NCI-H1105 (cell line): ENCODE data around the gene MSL3.

Experiments
- DNase-seq: peaks from one replicate; lab custom pipeline; 2025; lab: John Stamatoyannopoulos, UW

MSL3 gene, protein sequence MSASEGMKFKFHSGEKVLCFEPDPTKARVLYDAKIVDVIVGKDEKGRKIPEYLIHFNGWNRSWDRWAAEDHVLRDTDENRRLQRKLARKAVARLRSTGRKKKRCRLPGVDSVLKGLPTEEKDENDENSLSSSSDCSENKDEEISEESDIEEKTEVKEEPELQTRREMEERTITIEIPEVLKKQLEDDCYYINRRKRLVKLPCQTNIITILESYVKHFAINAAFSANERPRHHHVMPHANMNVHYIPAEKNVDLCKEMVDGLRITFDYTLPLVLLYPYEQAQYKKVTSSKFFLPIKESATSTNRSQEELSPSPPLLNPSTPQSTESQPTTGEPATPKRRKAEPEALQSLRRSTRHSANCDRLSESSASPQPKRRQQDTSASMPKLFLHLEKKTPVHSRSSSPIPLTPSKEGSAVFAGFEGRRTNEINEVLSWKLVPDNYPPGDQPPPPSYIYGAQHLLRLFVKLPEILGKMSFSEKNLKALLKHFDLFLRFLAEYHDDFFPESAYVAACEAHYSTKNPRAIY

DNA sequence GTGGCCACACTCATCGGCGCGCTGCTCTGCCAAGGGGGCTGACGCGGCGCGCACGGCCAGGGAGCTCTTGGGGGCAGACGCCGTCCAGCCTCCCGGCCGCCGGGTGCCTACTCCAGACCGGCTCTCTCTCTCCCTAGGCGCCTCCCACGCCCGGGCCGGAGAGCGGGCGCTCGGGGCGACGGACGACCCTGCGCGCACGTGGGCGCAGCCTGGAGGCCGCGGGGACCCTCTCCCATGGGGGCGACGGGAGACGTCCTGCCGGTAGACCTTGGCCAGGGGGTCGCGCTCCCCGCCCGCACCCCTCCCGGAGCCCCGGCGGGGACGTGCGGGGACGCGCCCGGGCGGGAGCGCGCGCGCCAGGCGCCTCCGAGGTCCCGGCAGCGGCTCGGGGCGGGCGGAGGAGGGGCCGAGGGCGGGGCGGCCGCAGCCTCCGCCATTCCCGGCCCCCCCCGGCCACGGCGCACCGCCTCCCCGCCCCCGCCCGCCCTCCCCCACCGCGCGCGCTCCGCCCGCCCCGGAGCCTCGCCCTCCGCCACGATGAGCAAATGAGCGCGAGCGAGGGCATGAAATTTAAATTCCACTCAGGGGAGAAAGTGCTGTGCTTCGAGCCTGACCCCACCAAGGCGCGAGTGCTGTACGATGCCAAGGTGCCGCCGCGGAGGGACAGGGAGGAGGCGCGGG, at the start of gene MSL3:
MSL3 (plus strand) TSS at position 519 of the 681 bp plus-strand sequence; CDS start at position 546, 27 bp downstream.
- DNase-seq, result no peak

DNA sequence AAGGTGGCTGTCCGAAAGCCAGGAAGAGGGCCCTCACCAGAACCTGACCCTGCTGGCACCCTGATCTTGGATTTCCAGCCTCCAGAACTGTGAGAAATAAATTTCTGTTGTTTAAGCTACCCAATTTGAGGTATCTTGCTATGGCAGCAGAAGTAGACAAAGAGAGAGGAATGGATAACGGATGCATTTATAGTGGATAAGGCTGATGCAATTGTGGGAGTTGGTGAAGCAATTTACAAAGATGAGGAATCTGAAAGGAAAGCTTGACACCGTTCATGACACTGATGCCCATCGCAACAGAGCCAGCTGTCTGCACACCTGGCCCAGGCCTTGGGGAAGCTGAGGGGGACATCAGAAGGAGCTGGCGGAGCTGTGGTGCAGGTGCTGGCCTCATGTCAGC, 35.7 kb upstream of the MSL3 start:
- no peak for DNase-seq

DNA sequence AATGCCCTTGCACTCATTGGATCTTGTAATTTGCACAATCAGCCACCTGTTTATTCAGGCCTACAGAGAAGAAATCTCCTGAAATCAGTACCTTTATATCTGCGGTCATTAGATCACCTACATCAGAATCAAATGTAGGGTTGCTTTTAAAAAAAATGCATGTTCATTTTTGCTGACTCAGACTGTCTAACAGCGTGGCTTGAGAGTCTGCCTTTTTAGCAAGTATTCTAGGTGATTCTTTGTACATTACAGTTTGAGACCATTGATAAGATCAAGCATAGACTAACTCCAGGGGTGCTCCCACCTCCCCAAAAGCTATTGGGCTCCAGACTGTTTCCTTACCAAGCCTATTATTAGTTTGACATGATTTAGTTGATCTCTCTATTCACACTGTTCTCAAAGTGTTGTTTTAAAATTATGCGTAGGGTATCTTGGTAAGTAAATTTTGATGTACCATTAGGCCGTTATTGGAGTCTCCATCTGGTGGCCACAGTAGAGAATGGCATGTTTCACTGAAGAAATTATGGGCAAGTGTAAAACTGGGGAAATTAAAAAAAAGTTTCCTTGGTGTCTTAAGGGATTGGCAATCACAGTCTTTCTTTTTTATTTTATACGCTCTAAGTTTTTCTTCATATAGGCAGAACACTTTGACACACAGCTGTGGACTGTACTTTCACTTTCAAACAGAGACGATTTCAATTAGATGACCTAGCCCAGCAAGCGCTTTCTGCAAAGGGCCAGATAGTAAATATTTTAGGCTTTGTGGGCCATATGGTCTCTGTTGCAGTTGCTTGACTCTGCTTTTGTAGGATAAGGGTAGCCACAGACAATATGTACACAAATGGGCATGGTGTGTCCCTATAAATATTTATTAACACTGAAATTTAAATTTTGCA, 33.7 kb upstream of the MSL3 start:
- no peak for DNase-seq

DNA sequence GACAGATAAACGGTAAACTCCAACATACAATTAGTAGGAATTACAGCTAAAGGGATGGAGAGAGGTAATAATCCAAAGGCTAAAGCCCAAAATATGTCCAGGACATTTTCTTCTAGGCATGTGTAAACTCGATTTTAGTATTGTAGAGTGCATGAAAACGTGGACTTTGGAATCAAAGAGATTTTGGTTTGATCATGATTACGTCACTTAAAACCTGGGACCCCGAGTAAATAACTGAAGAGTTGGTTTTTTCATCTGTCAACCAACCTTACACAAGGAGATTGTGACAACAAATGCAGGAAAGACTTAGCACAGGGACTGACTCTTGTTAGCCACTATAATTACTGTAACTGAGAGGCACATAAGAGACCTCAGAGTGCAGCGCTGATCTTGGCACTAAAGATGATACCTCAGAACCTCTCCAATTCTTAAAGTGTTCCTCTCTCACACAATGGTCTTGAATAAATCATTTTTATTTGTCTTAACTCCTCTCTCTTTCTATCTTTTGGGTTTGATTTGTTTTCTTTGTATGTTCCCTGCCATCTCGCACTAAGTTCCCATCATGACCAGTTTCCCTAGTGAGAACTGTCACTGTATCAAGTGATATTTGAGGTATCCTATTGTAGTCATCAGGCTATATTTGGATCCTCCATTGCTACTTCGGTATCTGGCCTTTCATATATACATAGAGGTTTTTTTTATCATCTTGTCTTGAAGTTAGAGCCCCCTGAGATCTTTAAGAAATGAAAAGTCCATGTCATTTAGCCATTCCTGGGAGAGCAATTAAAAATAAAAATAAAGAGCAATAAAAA, 32.2 kb upstream of the MSL3 start:
- no peak for DNase-seq

DNA sequence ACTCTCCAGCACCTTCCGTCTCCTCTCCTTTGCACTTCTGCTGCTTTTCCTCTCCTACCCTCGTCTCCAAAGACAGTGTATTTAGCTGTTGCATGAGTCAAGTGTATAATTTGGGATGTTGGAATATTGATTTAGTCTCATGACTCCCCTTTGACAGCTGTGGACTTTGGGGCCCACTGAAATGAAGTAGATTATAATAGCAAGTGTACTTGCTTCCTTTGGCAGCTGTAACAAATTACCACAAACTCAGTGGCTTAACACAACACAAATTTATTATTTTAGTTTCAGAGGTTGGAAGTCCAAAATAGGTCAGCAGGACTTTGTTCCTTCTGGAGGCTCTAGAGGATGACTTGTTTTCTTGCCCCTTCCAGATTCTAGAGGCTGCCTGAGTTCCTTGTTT, 29.5 kb upstream of the MSL3 start:
- no peak for DNase-seq

DNA sequence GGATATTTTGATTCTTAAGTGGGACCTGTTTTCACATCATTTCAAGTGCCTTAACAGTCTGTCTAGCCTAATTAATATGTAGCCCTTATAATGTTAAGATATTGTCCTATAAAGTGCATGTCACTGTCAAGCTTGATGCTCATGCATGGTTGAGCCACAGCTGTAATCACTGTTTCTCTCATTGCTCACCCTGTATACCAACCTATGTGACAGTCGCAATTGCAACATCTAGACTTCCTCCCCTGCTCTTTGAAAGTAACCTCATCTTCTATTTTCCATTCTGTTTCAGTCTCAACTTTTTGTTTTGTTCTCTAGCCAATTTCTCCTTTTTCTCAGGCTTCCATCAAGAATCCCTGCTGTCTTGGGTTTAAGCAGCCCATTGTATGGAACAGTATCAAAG, 24.4 kb upstream of the MSL3 start:
- DNase-seq, result no peak

DNA sequence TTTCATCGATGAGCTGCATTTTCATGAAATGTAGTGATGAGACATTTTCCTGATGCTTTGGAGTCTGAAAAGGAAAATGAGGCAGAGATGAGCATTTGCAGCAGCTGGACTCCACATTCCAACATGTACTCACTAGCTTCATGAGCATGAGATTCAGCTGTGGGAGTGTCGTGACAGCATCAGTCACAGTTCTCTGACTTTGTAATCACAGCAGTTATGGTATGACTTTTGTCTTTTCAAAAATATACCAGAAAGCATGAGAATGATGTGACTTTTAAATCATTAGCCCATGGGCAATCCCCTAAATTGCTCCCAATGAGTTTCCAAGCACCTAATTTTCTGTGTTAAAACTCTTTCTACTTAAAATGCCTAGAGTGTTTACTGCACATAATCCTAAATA, 18.3 kb upstream of the MSL3 start:
- no peak for DNase-seq

DNA sequence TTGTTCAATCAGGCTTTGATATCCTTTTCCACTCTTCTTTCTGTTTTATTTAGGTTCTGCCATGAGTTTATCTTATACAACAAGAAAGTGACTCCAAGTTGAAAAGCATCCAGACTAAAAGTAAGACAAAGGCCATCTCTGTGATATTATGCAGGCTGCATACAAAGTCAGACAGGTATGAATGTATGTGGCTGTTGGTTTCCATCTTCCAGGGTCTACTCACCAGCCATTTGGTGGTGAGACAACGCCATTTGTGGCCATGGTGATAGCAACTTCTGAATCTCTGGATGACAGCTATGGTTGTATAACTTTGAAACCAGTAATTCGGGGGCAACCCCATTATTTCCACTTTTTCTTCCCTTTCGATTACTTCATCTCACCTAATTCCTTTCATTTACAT, 17.2 kb upstream of the MSL3 start:
- DNase-seq, result no peak

DNA sequence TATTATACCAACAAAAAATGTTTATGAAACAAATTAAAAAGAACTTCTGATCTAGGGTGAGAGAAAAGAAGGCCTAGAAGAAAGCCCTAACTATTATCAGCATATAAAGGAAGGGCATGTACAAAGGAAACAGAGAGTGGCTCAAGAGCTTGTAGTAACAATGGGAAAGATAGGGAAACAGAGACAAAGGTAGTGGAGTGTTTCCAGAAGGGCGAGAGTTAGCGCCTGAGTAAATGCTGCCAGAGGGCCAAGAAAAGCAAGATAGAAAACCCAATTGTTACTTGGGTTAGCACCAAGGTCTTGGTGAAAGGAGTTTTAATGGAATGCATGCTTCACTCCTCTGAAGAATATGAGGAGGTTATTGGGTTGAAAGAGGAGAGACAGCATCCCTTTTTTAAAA, 16.5 kb upstream of the MSL3 start:
- DNase-seq, result no peak

DNA sequence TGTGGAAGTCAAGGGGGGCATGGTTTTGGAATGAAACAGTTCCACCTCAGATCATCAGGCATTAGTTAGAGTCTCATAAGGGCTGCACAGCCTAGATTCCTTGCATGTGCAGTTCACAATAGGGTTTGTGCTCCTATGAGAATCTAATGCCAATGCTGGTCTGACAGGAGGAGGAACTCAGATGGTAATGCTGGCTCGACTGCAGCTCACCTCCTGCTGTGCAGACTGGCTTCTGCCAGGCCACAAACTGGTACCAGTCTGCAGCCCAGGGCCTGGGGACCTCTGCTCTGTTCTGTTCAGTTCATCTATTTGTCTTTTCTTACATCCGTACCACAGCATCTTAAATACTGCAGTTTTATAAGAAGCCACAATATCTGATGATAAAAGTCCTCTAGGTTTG, 12.2 kb upstream of the MSL3 start:
- DNase-seq, result no peak

DNA sequence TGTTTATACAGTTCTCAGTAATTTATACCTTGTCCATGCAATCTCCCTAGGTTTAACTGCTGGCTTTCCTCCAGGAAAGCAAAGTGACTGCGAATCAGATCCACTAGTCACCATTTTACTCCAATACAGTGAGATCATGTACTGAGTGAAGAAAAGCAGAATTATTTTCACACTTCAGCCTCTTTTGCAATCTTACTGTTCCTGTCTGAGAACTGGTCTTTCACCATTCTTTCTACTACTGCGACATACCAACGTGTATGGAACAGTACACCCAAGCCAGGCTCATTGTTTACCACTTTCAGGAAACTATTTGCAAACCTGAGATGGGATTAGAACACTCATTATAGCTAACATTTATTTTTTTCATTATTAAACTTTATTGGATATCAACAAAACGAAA, 8.0 kb upstream of the MSL3 start:
- DNase-seq, result no peak

DNA sequence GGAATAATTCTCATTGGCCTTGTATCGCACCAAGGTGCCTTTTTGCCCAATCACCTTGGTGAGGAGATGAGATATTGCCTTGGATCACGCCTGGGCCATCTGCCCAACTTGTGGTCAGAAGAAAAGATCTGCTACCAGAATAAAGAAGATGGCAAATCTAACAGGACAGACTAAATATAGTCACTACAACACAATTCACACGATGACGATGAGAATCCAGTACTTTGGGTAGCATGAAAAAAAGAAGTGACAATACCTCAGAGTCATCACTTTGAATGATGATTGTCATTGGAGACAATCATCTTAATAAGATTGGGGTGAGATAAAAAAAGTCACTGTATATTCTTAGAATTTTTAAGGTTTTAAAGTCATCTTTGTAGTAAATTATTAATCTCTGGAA, 7.3 kb upstream of the MSL3 start:
- no peak for DNase-seq

DNA sequence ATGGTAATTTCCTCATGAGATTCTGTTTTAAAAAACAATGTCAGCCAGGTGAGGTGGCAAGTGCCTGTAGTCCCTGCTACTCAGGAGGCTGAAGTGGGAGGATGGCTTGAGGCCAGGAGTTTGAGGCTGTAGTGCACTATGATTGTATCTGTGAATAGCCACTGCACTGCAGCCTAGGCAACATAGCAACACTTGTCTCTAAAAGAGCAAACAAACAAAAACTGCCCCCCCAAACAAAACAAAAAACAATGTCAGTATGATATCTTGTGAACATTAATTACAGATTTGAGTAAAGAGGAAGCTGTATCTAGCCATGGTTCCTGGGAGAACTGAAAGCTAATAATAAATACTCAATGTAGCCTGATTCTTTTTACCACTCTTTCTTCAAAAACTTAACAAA, 6.8 kb upstream of the MSL3 start:
- no peak for DNase-seq

DNA sequence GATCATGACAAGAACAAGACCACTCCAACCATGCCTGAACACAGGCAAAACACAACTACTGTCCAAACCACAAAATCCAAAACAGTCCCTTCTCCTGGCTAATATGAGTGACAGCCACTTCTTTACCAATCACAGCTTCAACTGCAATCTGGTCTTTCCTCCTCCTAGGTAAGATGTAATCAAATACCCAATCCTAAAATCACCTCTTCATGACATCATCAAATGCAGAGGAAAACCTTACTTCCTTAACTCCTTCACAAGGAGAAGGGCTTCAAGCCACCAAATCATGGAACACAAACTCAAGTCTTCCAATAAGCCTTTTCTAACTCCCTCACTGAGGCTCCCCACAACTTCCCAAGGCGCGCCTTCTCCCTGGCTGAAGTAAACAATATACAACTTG, 4.4 kb upstream of the MSL3 start:
- no peak for DNase-seq

DNA sequence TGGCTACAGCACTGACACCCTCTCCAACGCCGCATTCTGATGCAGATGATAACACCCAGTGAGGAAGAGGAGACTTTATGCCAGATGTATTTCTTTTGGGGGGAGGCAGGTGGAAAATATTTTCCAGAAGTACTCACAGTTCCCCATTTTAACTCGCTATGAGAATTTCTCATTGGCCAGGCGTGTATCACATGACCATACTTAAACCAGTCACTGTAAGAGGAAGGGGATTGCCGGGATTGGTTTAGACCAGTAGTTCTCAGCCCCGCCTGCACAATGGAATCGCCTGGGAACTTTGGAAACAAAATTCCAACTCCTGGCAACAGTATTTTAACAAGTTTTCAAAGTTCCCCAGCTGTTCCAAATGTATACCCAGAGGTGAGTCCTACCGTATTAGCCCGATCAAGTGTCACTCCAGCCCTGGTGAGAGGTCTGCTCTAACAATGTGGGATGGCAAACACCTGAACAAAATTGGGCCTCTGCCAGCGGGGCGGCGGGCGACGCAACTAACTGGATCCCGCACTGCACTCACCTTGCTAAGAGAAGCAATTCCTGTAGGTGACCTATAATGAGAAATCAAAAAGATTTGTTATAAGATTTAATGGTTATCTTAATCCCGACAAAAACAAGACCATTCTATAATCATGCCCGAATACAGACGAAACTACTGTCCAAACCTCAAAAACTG, 2.9 kb upstream of the MSL3 start:
- DNase-seq, result peak; percentile 42

DNA sequence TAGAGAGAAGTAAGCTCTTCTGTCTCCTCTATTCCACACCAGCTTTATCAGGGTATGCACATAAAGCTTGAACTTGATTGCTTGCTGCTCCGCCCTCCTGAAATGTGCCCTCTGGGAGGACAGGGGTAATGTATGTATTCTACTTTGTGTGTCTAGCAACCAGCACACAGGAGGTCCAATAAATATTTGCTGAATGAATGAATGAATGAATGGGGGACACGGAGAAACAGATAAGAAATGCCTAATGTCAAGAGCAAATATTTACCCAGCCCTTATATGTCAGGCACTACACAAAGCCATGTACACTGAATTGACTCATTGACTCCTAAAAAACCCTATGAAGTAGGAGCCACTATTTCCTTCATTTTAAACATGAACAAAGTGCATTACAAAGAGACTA, 2.3 kb upstream of the MSL3 start:
- DNase-seq, result no peak

DNA sequence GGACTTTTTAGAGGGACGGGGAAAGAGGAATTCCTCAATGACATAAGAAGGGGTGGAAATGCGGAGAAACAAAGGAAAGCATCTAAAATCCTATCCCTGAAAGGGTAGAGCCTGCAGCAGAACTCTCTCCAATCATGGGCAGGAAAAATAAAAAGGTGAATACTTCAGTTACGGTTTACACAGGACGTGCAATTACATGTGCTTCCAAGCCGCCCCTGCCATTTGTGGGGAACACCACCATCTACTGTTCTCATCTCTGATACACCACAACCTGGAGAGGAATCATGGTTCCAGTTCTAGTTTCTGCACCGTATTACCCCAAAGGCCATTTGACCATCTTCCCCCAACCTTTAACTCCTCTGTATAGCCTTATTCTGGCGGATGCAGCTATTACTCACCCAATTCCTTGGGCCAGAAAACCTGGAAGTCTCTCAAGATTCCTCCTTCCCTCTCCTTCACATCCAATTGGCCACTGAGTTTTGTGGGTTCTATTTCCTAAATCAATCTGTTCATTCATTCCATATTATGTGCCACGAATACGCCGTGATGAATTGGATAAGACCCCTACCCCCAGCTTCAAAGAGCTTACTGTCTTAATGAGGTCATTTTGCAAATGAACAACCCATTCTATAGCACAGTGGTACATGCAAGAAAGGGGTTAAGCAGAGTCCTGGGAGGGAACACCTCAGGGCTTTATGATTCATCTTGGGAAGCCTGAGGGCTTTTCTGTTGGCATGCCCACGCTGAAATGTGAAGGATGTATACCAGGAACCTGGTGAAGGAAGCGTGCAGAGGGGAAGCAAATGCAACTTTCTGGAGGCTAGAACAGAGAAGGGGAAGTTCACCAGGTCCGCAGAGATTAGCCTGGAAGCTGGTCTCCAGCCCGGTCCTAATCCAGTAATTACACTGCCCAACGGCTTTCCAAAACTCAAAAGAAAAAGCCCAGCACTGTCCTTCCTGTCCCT, 1.4 kb upstream of the MSL3 start:
- DNase-seq, result no peak

DNA sequence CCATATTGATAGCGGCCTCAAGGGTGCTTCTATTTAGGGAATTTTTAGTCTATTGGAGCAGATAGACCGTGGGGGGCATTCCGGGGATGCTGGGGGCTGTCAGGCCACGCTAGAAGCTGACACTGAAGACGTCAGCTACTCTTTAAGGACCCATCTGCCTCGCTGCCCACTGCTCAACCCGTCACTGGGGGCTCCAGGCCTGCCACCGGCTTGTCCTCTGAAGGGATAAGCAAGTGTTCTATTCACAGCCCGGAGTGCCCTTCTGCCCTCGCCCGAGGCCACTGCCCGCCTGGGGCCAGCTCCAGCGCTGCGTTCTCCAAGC, 679 bp upstream of the MSL3 start:
- no peak for DNase-seq

DNA sequence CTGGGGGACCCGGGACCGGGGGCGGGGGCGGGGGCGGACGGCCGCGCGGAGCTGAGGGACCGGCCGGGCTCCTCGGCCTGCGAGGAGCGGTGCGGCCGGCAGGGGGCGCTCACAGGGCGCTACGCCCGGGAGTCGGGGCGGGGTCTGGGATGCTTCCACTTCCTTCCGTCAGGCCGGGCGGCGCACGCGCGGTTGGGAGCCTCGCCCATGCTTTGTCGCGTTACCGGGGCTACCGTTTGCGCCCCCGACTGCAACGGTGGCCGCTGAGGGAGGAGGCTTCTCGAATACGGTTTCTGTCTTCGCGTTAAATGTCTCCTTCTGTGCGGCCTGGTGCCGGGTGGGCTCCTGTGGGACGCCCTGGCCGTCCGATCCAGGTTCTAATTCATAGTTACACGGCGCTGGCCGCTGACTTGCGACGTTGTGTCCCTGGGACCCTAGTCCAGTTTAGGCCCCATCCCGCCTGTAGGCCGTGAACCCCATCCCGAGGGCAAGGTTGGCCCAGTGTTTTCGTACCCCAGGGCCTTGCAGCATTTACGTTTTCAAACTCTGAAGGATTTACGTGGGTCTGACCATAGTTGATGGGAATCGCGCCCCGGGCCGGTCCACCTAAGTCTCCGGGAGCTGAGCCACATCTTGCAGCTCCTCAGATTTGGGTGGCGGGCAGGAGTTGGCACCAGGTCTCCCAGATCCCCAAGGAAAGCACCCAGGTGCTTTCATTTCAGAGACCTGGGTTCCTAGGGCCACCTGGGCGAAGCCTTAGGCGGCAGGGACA, 549 bp downstream of the MSL3 start:
- DNase-seq, result peak; percentile 73
